Mesothelial cell of epicardium (in vitro differentiated cells): ENCODE measurements around the gene PITPNM3. TPM values are rescaled to one million over a fixed set of nuclear protein-coding genes. Genes with fewer than 3 reads are reported as not detected.

Experiments
- DNase-seq, 2 experiments: peaks; one replicate each; pipeline ENCODE4 v3.0.0; 2021; ENCODE audit warnings: low spot score in 2 of 2; ENCODE audit not compliant: unreplicated experiment in 2 of 2
- H3K27ac Mint-ChIP-seq: 2 replicates; pipeline ENCODE4 v1.8.0; 2021; ENCODE audit warnings: mixed read lengths
- H3K27me3 Mint-ChIP-seq: 2 replicates; pipeline ENCODE4 v1.8.0; 2021; ENCODE audit warnings: low read depth, mixed read lengths
- H3K36me3 Mint-ChIP-seq: 2 replicates; pipeline ENCODE4 v1.8.0; 2021; ENCODE audit warnings: mixed read lengths
- H3K4me1 Mint-ChIP-seq: 2 replicates; pipeline ENCODE4 v1.8.0; 2021; ENCODE audit warnings: mixed read lengths
- H3K4me3 Mint-ChIP-seq: 2 replicates; pipeline ENCODE4 v1.8.0; 2021; ENCODE audit warnings: mild to moderate bottlenecking, moderate library complexity, mixed read lengths
- H3K9me3 Mint-ChIP-seq: 2 replicates; pipeline ENCODE4 v1.8.0; 2021; ENCODE audit warnings: mixed read lengths
- CTCF ChIP-seq: fragments of 200-600 bp; sonication (generic); IDR thresholded peaks from one replicate; pipeline ENCODE4 v1.5.0; 2021; ENCODE audit warnings: antibody characterized with exemption; ENCODE audit not compliant: unreplicated experiment
- total RNA-seq: library from RNA; stranded (reverse); gene quantifications from 3 replicates; pipeline ENCODE4 v1.2.1, GENCODE V29; 2021

Gene PITPNM3
- total RNA-seq, 1 donor from 2014 or later, result 2.3 TPM

- no peak for DNase-seq
Measured at GRCh38 chr17:6494239-6494941, 62.0 kb downstream of the PITPNM3 start.

GRCh38 chr17:6492892-6493674 lies 63.3 kb downstream of the PITPNM3 start:
- peaks cover 13% of the 10 kb centered on the region for H3K4me1 Mint-ChIP-seq
- TF ChIP-seq CTCF, result no peak
- peaks cover 32% of the 10 kb centered on the region for H3K27me3 Mint-ChIP-seq
- no peaks in the 10 kb centered on the region for H3K9me3 Mint-ChIP-seq
- H3K4me3 Mint-ChIP-seq, result no peak overlapping the region
- H3K27ac Mint-ChIP-seq, result no peak overlapping the region
- no peak for DNase-seq
- no peaks in the 10 kb centered on the region for H3K36me3 Mint-ChIP-seq

More at GRCh38 chr17:6494239-6494941, 62.0 kb downstream of the PITPNM3 start:
- Mint-ChIP-seq H3K4me1 (peaks cover 13% of the 10 kb centered on the region), H3K9me3 (no peaks in the 10 kb centered on the region), H3K27ac (no peak overlapping the region), H3K27me3 (peaks cover 36% of the 10 kb centered on the region), H3K4me3 (no peak overlapping the region), H3K36me3 (no peaks in the 10 kb centered on the region)
- no peak for TF ChIP-seq CTCF

- Mint-ChIP-seq H3K27ac (no peak overlapping the region), H3K27me3 (peaks cover 23% of the 10 kb centered on the region), H3K36me3 (no peaks in the 10 kb centered on the region), H3K4me3 (no peak overlapping the region), H3K9me3 (no peaks in the 10 kb centered on the region), H3K4me1 (peaks cover 7% of the 10 kb centered on the region)
- no peak for DNase-seq
- no peak for TF ChIP-seq CTCF
Measured at GRCh38 chr17:6491071-6491700, 65.2 kb downstream of the PITPNM3 start.

- H3K27me3 Mint-ChIP-seq, result peaks cover 16% of the 10 kb centered on the region
- H3K9me3 Mint-ChIP-seq, result no peaks in the 10 kb centered on the region
- no peak overlapping the region for H3K4me3 Mint-ChIP-seq
- no peak for DNase-seq
- H3K4me1 Mint-ChIP-seq, result no peaks in the 10 kb centered on the region
- no peaks in the 10 kb centered on the region for H3K36me3 Mint-ChIP-seq
- no peak for TF ChIP-seq CTCF
- H3K27ac Mint-ChIP-seq, result no peak overlapping the region
Measured at GRCh38 chr17:6489016-6489550, 67.3 kb downstream of the PITPNM3 start.

- Mint-ChIP-seq H3K27ac (no peak overlapping the region), H3K9me3 (no peaks in the 10 kb centered on the region), H3K27me3 (peaks cover 24% of the 10 kb centered on the region), H3K36me3 (no peaks in the 10 kb centered on the region), H3K4me3 (no peak overlapping the region), H3K4me1 (no peaks in the 10 kb centered on the region)
- no peak for DNase-seq
- TF ChIP-seq CTCF, result no peak
Measured at GRCh38 chr17:6488008-6488539, 68.3 kb downstream of the PITPNM3 start.
